ENCODE measurements around the gene PAPLN.

GRCh38 chr14:73269729-73270531, 32.6 kb downstream of the PAPLN start:
- TF ChIP-seq CTCF (conservative IDR thresholded peaks at IDR 0.05; ENCODE audit: low read length), result no peak
- TF ChIP-seq EZH2phosphoT487 (IDR thresholded peaks at IDR 0.05; ENCODE audit: borderline replicate concordance), result no peak
